OCI-LY3 (cell line): Measurements from ENCODE around the gene MXI1.
A peak's percentile ranks its signal among the peaks of the same experiment; 100 is the strongest.

Experiments
- H2AFZ ChIP-seq: fragments of 200-600, 300-600 bp; shearing (Covaris generic); 2 replicates; pipeline ENCODE4 v1.6.0; 2014; ENCODE audit warnings: antibody characterized with exemption, low read depth, low read length
- H3K27ac ChIP-seq: fragments of 200-600, 300-600 bp; sonication (generic); 2 replicates; pipeline ENCODE4 v1.5.1; 2014; ENCODE audit warnings: mild to moderate bottlenecking, low read length, moderate library complexity, mixed read lengths
- H3K27me3 ChIP-seq: fragments of 200-600, 300-600 bp; sonication (generic); 2 replicates; pipeline ENCODE4 v1.6.1; 2014; ENCODE audit warnings: low read depth, low read length, mixed read lengths
- H3K36me3 ChIP-seq: fragments of 200-600, 300-600 bp; sonication (generic); replicated peaks from 2 replicates; pipeline ENCODE3; 2014; ENCODE audit warnings: low read depth, low read length, mixed read lengths
- H3K4me1 ChIP-seq: fragments of 300-600, 200-600 bp; sonication (generic); 2 replicates; pipeline ENCODE4 v1.6.1; 2014; ENCODE audit warnings: low read length, mixed read lengths
- H3K4me2 ChIP-seq: fragments of 200-600, 300-600 bp; sonication (generic); 2 replicates; pipeline ENCODE4 v1.6.1; 2014; ENCODE audit warnings: low read length, mixed read lengths
- H3K4me3 ChIP-seq: fragments of 300-600, 200-600 bp; sonication (generic); 2 replicates; pipeline ENCODE4 v1.5.1; 2014; ENCODE audit warnings: antibody characterized with exemption, mild to moderate bottlenecking, low read length, moderate library complexity
- H3K79me2 ChIP-seq: fragments of 300-600, 200-600 bp; shearing (Covaris generic); 2 replicates; pipeline ENCODE4 v1.6.1; 2014; ENCODE audit warnings: mild to moderate bottlenecking, low read length, mixed read lengths
- H3K9ac ChIP-seq: fragments of 300-600, 200-600 bp; shearing (Covaris generic); 2 replicates; pipeline ENCODE4 v1.6.0; 2014; ENCODE audit warnings: mild to moderate bottlenecking, low read length, moderate library complexity
- H3K9me3 ChIP-seq: fragments of 200-600, 300-600 bp; shearing (Covaris generic); 2 replicates; pipeline ENCODE4 v1.6.1; 2014; ENCODE audit warnings: low read length, mixed read lengths; ENCODE audit not compliant: insufficient read depth
- H4K20me1 ChIP-seq: fragments of 200-600, 300-600 bp; sonication (generic); 2 replicates; pipeline ENCODE4 v1.6.1; 2016; ENCODE audit warnings: low read length, mixed read lengths; ENCODE audit not compliant: insufficient read depth
- EZH2phosphoT487 ChIP-seq: fragments of 200-600 bp; shearing (Covaris generic); IDR thresholded peaks from 2 replicates; pipeline ENCODE4 v1.6.1; 2018; ENCODE audit warnings: antibody characterized with exemption, mixed run types, low read depth
- TF ChIP-seq, protein P1 (sequence below): fragments of 200-600, 300-600 bp; sonication (generic); IDR thresholded peaks from 2 replicates; pipeline ENCODE4 v1.5.1; 2014; ENCODE audit warnings: antibody characterized with exemption, low read length, low read depth

MXI1 gene

DNA sequence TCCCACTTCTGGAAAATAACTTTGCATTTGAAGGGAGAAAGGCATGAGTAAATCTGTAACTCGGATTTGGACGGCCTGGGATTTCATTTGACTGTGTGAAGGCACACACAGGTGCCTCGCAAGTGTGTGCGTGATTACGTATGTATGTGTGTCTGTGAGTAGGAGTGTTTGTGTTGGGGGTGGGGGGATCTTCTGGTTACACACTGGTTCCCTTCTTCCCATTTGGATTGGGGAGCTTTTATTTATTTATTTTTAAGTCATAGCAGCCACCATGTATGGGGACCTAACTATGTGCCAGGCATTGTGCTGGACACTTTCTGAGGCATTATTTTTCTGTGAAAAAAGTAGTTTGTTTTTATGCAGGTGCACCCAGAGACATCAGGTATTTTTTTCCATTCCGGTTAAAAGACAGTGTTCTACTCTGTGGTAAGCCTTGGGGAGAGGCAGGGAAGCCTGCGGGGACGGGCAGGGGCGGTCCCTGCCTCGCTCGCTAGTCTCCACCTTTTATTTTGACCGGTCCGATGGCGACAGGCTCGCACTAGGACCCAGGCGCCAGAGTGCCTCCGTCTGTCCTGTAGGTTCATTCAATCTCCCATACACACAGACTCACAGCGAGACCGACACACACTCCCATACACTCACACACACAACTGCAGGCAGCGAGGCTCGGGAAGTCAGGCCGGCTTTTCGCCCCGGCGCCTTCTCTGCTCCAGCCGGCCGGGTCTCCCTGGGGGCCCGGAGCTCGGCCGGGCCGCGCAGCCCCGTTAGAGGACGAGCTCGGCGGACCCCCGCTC lies at the start of gene MXI1:
Gene MXI1 (plus strand): TSS at position 595 of the 794 bp plus-strand sequence. CDS start 204 bp downstream, outside the sequence.
- H3K27ac ChIP-seq = peak within 1 kb of the TSS; percentile 28; the same call in 1 of the 2 replicates

DNA sequence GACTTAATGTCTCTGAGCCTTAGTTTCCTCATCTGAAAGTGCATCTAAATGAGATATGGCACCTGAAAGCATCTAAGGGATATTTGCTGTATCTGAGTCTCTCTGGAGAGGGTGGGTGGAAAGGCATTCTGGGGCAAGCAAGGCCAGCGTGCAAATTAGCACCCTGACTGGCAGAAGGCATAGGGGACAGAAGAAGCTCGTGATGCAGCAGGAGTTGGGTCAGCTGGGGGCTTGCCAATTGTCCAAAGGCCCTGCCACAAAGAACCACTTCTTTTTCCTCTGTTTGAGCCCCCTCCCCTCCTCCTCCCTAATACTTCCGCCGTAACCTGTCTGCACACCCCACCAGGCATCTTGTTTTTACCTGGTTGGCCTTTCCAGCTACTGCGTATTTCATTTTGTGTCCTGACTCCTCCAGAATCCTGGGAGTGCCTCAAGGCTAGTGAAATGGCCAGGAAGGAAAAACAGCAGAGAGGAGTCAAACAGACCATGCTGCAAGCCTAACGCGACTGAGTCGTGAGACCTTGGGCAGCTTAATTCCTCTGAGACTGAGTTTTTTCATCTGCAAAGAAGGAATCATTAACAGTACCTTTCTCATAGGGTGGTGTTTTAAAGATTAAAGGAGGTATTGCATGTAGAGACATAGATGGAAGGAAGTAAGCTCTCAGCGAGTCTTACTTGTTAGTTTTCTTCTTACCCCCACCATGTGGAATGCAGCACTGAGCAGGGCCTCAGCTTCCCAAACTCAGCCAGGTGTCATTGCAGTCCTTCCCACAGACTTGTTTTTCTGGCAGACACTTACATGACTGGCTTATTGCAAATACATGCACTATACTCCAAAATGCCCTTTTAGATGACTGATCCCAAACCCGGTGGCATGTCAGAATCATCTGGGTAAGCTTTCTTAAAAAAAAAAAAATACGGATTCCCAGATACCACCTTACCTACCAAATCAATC lies 49.1 kb upstream of the MXI1 start:
- no peak overlapping the region for H2AFZ ChIP-seq
- TF ChIP-seq, protein P1, sequence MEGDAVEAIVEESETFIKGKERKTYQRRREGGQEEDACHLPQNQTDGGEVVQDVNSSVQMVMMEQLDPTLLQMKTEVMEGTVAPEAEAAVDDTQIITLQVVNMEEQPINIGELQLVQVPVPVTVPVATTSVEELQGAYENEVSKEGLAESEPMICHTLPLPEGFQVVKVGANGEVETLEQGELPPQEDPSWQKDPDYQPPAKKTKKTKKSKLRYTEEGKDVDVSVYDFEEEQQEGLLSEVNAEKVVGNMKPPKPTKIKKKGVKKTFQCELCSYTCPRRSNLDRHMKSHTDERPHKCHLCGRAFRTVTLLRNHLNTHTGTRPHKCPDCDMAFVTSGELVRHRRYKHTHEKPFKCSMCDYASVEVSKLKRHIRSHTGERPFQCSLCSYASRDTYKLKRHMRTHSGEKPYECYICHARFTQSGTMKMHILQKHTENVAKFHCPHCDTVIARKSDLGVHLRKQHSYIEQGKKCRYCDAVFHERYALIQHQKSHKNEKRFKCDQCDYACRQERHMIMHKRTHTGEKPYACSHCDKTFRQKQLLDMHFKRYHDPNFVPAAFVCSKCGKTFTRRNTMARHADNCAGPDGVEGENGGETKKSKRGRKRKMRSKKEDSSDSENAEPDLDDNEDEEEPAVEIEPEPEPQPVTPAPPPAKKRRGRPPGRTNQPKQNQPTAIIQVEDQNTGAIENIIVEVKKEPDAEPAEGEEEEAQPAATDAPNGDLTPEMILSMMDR = no peak
- no peak for TF ChIP-seq EZH2phosphoT487
- no peaks in the 10 kb centered on the region for H3K36me3 ChIP-seq
- H3K4me3 ChIP-seq = no peak overlapping the region
- no peak overlapping the region for H3K4me2 ChIP-seq
- H3K4me1 ChIP-seq = no peaks in the 10 kb centered on the region
- H3K27ac ChIP-seq = no peak overlapping the region
- peaks cover 31% of the 10 kb centered on the region for H3K27me3 ChIP-seq
- H3K79me2 ChIP-seq = no peaks in the 10 kb centered on the region
- no peak overlapping the region for H3K9ac ChIP-seq
- no peaks in the 10 kb centered on the region for H3K9me3 ChIP-seq
- H4K20me1 ChIP-seq = no peaks in the 10 kb centered on the region

More for the DNA sequence above, at the start of gene MXI1:
- Histone ChIP-seq H3K4me1 (peaks cover 21% of the 10 kb centered on the region), H2AFZ (0 out of 2 replicates have a peak within 1 kb of the TSS, but pooled peaks have one; percentile 44), H3K9ac (peak within 1 kb of the TSS; percentile 66), H3K36me3 (no peaks in the 10 kb centered on the region), H3K9me3 (no peaks in the 10 kb centered on the region), H4K20me1 (peaks cover 5% of the 10 kb centered on the region; the same call in 1 of the 2 replicates), H3K4me2 (peak within 1 kb of the TSS; percentile 100), H3K79me2 (no peaks in the 10 kb centered on the region), H3K4me3 (peak within 1 kb of the TSS; percentile 100), H3K27me3 (peaks cover 18% of the 10 kb centered on the region)
- no peak for TF ChIP-seq EZH2phosphoT487
- TF ChIP-seq, protein P1 = no peak

DNA sequence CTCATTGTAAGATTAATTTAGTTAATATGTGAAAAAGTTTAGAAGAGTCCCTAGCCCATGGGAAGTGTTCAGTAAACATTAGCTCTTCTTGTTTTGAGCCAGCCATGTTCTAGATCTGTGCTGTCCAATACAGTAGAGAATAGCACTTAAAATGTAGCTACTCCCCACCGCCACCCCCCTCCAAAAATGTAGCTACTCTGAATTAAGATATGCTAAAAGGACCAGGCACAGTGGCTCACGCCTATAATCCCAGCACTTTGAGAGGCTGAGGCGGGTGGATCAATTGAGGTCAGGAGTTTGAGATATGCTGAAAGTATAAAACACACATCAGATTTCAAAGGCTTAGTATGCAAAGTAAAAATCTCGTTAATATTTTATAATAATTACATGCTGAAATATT lies 47.3 kb upstream of the MXI1 start:
- Histone ChIP-seq H3K9me3 (no peaks in the 10 kb centered on the region), H3K27me3 (peaks cover 27% of the 10 kb centered on the region)

More for the DNA sequence above, 47.3 kb upstream of the MXI1 start:
- no peaks in the 10 kb centered on the region for H3K36me3 ChIP-seq
- no peak overlapping the region for H3K9ac ChIP-seq
- no peak overlapping the region for H3K4me2 ChIP-seq
- no peak for TF ChIP-seq EZH2phosphoT487
- TF ChIP-seq, protein P1 = no peak
- no peaks in the 10 kb centered on the region for H3K79me2 ChIP-seq
- H3K27ac ChIP-seq = no peak overlapping the region
- H2AFZ ChIP-seq = no peak overlapping the region
- H3K4me3 ChIP-seq = no peak overlapping the region
- H3K4me1 ChIP-seq = no peaks in the 10 kb centered on the region
- H4K20me1 ChIP-seq = no peaks in the 10 kb centered on the region
